Colonic mucosa (tissue), 4 donors: ENCODE data around the gene FKBP2. TPM values are rescaled to one million over a fixed set of nuclear protein-coding genes. Genes with fewer than 3 reads are reported as not detected.

ENCODE experiments used
- DNase-seq: peaks from one replicate; pipeline ENCODE4 v3.0.0-alpha.2; 2020
- H3K27ac ChIP-seq: fragments of 200-600 bp; one replicate; pipeline ENCODE4 v1.8.0; 2021
- H3K27me3 ChIP-seq: fragments of 200-600 bp; one replicate; pipeline ENCODE4 v1.8.0; 2021
- H3K36me3 ChIP-seq: fragments of 200-600 bp; one replicate; pipeline ENCODE4 v1.8.0; 2021
- H3K4me1 ChIP-seq: fragments of 200-600 bp; one replicate; pipeline ENCODE4 v1.8.0; 2021; ENCODE audit warnings: mild to moderate bottlenecking
- H3K4me3 ChIP-seq: fragments of 200-600 bp; one replicate; pipeline ENCODE4 v1.8.0; 2021
- H3K9ac ChIP-seq, 2 donors: one replicate each; pipeline ENCODE4 v1.7.0; 2013; ENCODE audit warnings: control low read depth in 2 of 2, low read depth in 2 of 2, low read length in 2 of 2
- H3K9me3 ChIP-seq: fragments of 200-600 bp; one replicate; pipeline ENCODE4 v1.8.0; 2021
- CTCF ChIP-seq: fragments of 200-600 bp; IDR thresholded peaks from one replicate; pipeline ENCODE4 v1.8.0; 2022; ENCODE audit warnings: antibody characterized with exemption, mild to moderate bottlenecking
- intact Hi-C: fragments of 100-400 bp; cut with DNase I; formaldehyde crosslinking; loops from one replicate; pipeline ENCODE4 v1.14.1; 2022
- total RNA-seq, 2 donors: library from RNA; stranded (reverse); fragmentation: NEBNext Ultra II Directional in 1 of 2; extraction: Animal tissue kit (Norgen Biotek cat#: 25700) in 1 of 2; gene quantifications; one replicate each; pipeline ENCODE4 v1.2.1, GENCODE V29; 2021
- donor health status: healthy.
- donor health status: DM: no; HTN: no; CAD: no.
- donor health status: DM: no; HTN: no; CAD: no.

Gene FKBP2
- total RNA-seq, 2 donors from 2014 or later, result 71.7 to 104 TPM

DNA sequence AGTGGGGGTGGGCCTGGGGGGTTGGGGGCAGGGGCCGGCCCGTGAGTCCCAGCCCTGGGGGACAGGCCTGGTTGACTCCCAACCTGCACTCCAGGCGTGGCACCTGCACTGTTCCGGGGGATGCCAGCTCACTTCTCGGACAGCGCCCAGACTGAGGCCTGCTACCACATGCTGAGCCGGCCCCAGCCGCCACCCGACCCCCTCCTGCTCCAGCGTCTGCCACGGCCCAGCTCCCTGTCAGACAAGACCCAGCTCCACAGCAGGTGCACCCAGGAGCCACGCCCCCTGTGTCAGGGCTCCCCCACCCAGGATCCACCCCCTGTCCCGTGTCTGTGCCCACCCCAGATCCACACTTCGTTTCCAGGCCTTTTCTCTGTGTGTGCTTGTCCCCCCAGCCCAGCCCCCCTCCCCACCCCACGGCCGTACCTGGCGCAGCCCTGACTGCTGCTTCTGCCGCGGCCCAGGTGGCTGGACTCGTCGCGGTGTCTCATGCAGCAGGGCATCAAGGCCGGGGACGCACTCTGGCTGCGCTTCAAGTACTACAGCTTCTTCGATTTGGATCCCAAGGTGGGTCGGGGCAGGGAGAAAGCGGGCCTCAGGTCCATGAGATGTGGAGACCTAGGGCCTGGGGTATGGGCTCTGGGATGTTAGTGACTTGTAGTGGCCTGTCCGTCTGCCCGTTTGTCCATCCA lies 29.6 kb upstream of the FKBP2 start:
- no peak overlapping the region for H3K4me3 ChIP-seq
- DNase-seq, result no peak
- no peak overlapping the region for H3K27ac ChIP-seq
- no peaks in the 10 kb centered on the region for H3K36me3 ChIP-seq
- intact Hi-C loops, result no loop called here
- H3K9me3 ChIP-seq, result no peaks in the 10 kb centered on the region
- no peak for TF ChIP-seq CTCF
- peaks cover 5% of the 10 kb centered on the region for H3K4me1 ChIP-seq
- no peaks in the 10 kb centered on the region for H3K27me3 ChIP-seq
- H3K9ac ChIP-seq, result no peak overlapping the region

GRCh38 chr11:64216879-64217278 lies 24.0 kb upstream of the FKBP2 start:
- Histone ChIP-seq H3K4me3 (no peak overlapping the region), H3K27ac (no peak overlapping the region)

GRCh38 chr11:64218628-64219353 lies 22.1 kb upstream of the FKBP2 start:
- H3K36me3 ChIP-seq, result no peaks in the 10 kb centered on the region
- H3K4me3 ChIP-seq, result no peak overlapping the region
- H3K9me3 ChIP-seq, result no peaks in the 10 kb centered on the region
- TF ChIP-seq CTCF, result no peak
- H3K9ac ChIP-seq, result no peak overlapping the region
- no peaks in the 10 kb centered on the region for H3K4me1 ChIP-seq
- intact Hi-C loops, result no loop called here
- H3K27me3 ChIP-seq, result no peaks in the 10 kb centered on the region
- no peak for DNase-seq
- H3K27ac ChIP-seq, result no peak overlapping the region

More at GRCh38 chr11:64216879-64217278, 24.0 kb upstream of the FKBP2 start:
- H3K27me3 ChIP-seq, result no peaks in the 10 kb centered on the region
- intact Hi-C loops, result no loop called here
- TF ChIP-seq CTCF, result no peak
- no peak for DNase-seq
- H3K36me3 ChIP-seq, result no peaks in the 10 kb centered on the region
- H3K4me1 ChIP-seq, result no peaks in the 10 kb centered on the region
- no peak overlapping the region for H3K9ac ChIP-seq
- H3K9me3 ChIP-seq, result no peaks in the 10 kb centered on the region

GRCh38 chr11:64219354-64219684 lies 21.6 kb upstream of the FKBP2 start:
- TF ChIP-seq CTCF, result no peak
- no peaks in the 10 kb centered on the region for H3K36me3 ChIP-seq
- intact Hi-C loops, result no loop called here
- H3K4me1 ChIP-seq, result no peaks in the 10 kb centered on the region
- no peaks in the 10 kb centered on the region for H3K27me3 ChIP-seq
- no peak overlapping the region for H3K4me3 ChIP-seq
- H3K9me3 ChIP-seq, result no peaks in the 10 kb centered on the region
- H3K9ac ChIP-seq, result no peak overlapping the region
- no peak overlapping the region for H3K27ac ChIP-seq
- no peak for DNase-seq

GRCh38 chr11:64219755-64220154 lies 21.1 kb upstream of the FKBP2 start:
- no peaks in the 10 kb centered on the region for H3K36me3 ChIP-seq

More at GRCh38 chr11:64219755-64220154, 21.1 kb upstream of the FKBP2 start:
- no peak for TF ChIP-seq CTCF
- no peak overlapping the region for H3K4me3 ChIP-seq
- H3K4me1 ChIP-seq, result peaks cover under 1% of the 10 kb centered on the region
- intact Hi-C loops, result no loop called here
- H3K27ac ChIP-seq, result no peak overlapping the region
- H3K9ac ChIP-seq, result no peak overlapping the region
- H3K27me3 ChIP-seq, result no peaks in the 10 kb centered on the region
- DNase-seq, result no peak
- H3K9me3 ChIP-seq, result no peaks in the 10 kb centered on the region
